Right ventricle myocardium inferior (tissue), 1 donor: ENCODE results near the gene VSX1. TPM values are rescaled to one million over a fixed set of nuclear protein-coding genes. Genes with fewer than 3 reads are reported as not detected.

Experiments used
- ATAC-seq: fragments of 200-7000 bp; cut with Tn5 transposase; one replicate; pipeline ENCODE4 v1.9.1; 2020; ENCODE audit warnings: mild to moderate bottlenecking, moderate library complexity
- DNase-seq: peaks from one replicate; pipeline ENCODE4 v3.0.0; 2021; ENCODE audit errors: missing footprints
- intact Hi-C: fragments of 100-400 bp; cut with DNase I; formaldehyde crosslinking; loops from one replicate; pipeline ENCODE4 v1.11.0; 2022
- total RNA-seq: library from RNA; stranded (reverse); fragmentation: NEBNext Ultra II Directional; extraction: Animal tissue kit (Norgen Biotek cat#: 25700); gene quantifications from one replicate; pipeline ENCODE4 v1.2.1, GENCODE V29; 2021
- donor health status: DM: no; HTN: yes; CAD: no; lungs with severe emphysema.

VSX1 gene
- total RNA-seq, 1 donor from 2014 or later, result 0.14 TPM

DNA sequence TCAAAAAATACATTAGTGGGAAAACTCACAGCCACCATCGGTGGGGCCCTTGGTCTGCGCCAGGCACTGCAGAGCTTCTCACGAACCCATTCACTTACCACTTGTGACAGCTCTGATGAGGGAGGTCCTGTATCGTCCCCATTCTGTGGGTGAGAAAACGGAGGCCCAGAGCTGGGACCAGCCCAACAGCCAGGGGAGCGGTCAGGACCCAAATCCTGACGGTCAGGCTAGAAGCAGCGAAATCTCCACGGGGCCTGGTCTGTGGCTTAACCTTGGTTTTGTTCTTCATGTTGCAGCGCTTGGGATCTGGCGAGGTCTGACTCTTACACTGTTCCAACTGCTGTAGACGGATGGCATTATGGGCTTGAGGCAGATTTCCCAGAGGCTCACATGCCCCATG is 7.7 kb upstream of the VSX1 start:
- DNase-seq, result no peak
- intact Hi-C loops, result no loop called here
- no peak for ATAC-seq

DNA sequence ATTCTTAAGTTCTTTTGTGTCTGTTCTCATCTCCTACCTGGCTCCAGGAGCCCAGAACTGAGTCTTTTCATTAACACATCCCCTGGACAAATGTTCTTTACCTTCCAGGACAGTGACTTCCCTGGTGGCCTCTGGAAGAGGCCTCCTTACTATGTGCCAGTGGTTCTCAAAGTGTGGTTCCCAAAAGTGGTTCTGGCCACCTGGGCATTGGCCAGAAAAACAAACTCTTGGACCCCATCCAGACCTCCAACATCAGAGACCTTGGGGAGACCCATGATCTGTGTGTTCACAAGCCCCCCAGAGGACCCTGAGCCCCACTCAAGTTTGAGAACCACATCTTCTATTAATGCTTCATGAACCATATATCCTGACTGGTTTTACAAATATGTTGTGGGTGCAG is 7.2 kb upstream of the VSX1 start:
- DNase-seq, result no peak
- intact Hi-C loops, result no loop called here
- ATAC-seq, result no peak

DNA sequence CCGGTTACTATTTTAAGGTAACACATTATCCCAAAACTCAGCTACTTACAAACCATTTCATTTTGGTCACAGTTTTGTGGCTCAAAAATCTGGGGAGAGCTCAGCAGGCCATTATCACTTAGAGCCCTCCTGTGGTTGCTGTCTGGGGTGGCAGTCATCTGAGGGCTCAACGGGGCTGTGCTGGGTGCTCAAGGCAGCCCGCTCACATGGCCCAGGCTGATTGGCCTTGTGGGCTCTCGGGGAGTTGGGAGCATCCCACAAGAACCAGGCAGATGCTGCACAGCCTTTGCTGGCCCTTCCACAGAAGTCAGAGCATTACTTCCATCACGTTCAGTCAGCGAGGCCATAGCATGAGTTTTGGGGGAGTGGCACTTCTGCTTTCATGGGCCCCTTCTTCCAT is 6.3 kb upstream of the VSX1 start:
- no peak for DNase-seq
- no peak for ATAC-seq
- intact Hi-C loops, result no loop called here

DNA sequence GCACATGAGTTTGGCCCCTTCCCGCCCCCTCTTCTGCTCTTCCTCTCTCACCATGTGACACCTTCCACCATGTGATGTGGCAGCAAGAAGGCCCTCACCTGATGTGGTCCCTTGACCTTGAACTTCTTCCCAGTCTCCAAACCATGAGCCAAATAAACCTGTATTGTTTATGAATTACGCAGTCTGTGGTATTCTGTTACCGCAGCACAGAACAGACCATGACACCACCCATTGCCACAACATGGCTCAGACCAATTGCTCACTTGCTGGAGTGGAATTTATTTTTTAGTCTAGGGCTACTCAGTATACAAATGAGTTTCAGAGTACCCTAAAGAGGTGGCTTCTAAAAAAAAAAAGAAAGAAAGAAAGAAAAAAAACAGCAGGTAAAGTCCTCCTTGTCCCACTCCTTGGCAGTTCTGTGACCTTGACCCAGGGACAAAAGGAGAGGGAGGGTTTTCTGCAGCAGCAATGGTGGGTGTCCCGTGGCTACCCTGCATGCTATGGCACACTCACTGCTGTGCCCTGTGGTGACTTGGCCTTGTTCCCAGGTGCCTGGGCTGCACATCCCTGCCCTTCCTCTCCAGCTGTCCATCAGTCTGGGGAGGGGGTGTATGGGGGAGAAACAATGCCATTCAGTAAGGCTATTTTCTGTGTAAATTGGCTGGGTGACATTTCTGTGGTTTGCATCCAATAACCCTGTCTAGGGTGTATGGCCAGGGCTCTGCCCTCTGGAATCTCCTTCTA is 5.4 kb upstream of the VSX1 start:
- DNase-seq (no peak), ATAC-seq (no peak)
- intact Hi-C loops, result no loop called here

DNA sequence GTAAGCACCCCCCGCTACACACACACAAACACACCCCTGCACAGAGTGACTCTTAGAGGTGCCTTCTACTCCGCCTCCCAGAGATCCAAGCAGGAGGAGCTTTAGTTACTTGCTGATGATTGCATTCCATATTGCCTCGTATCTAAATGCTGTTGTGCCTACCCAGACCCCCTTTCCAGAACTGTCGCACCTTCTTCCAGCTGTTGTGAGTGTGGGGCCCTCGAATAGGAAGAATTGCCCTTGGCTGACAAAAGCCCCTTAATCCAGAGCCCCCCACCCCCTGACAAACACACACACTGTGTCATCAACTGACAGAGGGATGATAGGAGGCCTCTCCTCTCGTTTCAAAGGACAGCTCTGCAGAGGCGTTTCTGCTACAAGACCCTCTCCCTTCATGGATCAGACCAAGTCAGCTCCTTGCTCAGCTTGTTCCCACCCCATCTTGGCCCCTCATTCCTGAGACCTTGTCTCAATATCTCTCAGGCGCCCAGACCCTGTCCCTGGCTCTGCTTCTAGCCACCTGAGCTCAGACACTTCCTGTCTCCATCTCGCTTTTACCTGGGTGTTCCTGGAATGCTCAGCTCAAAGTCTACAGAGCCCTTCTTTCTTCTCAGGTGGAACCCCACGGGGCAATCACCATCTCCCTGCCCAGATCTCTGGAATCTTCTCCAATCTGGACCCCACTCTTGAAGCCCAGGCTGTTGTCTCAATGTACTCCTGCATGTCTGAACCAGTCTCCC is 4.0 kb upstream of the VSX1 start:
- no peak for ATAC-seq
- intact Hi-C loops, result no loop called here

DNA sequence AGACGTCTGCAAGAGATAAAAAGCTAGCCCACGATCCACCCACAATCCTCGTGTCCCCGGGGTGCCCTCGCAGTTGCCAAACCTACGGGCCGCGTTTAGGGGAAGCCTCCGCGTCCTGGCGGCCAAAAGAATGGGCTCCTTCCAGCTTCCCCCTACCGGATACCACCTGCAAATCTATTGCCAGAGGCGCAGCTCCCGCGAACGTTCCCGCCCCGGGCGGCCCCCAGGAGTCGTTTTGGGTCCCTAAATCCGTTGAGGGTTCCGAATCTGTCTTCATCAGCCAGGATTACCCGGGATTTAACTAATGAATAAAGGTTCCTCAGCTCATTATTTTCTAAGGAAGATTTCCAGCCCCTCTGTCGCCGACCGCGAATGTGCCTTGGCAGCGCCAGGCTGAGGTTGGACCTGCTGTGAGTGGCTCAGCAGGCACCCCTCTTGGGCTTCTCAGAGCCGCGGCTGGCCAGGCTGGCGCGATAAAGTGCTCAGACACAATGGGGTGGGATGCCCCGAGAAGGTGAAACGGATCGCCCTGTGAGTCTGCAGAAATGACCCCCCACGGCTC is 2.8 kb upstream of the VSX1 start:
- intact Hi-C loops, result no loop called here
- DNase-seq, result no peak
- no peak for ATAC-seq

More for the DNA sequence above, 4.0 kb upstream of the VSX1 start:
- DNase-seq, result no peak

DNA sequence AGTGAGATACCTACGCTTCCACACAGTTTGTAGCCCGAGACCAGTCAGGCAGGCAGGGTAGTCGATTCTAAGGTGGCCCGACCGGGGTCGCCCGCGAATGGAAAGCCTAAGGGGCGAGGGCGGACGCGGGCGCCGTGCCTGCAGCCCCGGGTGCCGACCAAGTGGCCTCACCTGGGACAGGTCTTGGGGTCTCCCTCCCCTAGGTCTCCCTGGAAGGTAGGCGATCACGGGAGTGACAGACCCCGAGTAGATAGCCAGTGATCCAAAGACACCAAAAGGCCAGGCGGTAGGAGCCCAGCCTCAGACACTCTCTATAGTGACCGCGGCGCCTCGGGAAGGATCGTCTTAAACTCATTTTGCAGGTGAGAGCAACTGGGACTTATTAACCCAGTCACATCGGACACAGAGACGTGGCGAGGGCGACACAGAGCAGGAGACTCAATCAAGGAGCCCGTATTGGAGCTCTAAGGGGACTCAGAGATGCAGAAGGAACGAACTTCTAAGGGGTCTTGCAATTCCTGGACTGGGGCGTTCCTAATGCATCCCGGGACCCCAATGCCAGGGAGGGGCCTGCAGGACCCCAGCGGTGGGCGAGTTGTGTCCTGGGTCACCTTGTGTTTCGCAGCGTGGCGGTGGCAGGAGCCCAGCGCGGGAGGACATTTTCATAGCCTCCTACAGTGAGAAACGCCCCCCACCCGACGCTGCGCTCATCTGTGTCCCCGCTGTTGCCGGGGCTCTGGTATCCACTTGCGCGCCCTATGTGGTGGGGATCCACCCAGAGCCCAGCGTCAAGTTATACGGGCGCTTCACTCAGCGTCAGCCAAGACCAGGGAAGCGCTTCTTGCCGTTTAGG is 2.1 kb upstream of the VSX1 start:
- ATAC-seq (no peak), DNase-seq (no peak)
- intact Hi-C loops, result no loop called here

DNA sequence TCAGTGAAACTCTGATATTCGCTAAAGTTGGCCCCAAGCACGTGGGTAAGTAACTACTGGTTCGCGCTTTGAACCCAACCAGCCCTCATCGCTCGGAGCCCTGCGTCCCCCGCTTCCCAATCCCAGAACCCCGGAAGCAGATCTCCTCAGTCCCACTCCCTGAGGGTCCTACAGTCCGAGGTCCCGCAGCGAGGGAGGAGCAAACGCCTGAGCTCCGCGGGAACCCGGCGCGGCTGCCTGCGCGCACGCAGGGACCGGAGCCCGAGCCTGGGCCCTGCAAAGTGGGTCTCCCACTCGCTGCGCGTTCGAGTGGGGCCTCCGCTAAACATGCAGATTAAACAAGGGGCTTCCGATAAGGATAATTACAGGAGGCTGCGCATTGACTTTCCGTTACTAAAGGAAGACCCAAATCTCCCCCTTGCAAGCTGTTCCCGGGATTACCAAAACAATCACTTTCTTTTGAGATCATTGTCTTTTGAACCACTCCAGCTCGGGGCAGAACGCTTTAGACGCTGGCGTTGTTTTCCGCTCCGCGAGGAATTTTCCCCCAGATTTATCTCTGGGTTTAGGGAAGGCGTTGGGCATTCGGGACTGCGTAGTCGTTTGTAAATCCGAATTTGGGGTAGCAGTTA is 1.3 kb upstream of the VSX1 start:
- ATAC-seq, result no peak
- no peak for DNase-seq
- intact Hi-C loops, result no loop called here

DNA sequence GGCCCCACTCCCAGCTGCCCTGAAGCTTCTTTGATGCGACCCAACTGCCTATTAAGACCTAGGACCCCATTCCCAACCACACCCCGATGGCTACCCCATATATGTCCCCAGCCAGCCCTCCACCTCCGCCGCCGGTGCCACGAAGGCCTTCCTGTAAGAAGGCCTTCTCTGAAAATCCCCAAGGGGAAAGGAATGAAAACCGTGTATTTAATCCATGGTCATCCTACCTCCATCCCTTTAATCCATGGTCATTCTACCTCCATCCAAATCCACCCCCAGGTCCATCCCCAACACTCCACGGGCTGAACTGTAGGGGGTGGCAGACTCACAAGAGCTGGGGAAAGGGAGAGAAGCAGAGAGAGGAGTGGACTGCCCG is 545 bp upstream of the VSX1 start:
- DNase-seq (no peak), ATAC-seq (no peak)
- intact Hi-C loops, result no loop called here

DNA sequence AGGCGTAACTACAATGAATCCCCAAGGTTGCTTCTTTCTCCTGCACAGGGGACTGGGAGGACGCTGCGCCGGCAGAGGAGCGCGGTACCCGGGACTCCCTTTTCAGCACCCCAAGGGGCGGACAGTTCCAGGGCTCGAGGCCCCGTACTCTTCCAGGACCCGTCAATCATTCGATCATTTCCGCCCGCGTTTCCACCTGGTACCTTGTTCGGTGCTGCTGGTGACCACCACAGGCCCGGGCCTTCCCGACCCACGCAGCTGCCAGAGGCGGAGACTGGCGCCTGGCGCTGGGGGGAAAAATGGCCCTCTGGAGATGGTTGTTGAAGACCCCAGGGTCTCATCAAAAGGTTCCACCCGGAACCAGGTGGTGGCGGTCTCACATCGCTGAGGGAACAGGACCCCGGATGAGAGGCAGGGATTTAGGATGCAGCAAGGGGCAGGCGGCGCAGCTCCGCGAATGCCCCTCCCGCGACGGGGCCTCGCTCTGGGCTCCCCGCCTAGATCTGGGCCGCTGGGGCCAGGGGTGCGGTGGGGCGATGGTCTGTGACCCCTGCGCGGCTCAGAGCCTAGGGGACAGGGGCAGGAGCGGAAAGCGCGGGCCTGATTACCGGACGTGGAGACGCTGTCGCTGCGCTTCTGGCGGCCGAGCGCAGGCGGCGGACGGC is 744 bp downstream of the VSX1 start:
- intact Hi-C loops, result no loop called here
- DNase-seq (no peak), ATAC-seq (no peak)

DNA sequence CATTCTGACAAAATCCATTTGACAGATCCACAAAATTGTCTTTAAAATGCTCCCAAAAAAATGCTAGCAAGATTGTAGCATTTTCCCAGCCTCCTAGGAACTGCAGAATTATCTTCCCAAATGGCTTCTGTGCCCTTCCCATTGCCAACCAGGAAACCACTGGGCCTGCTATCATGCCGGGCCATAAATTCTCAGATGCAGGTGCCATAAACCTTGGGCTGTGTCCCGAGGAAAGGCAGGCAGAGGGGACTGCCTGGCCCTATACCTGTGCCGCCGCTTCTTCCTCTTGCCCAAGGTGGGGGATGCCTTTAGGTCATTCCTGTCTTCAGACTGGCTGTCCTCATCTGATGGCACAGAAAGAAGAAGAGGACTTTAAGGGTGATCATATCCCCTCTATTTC is 2.8 kb downstream of the VSX1 start:
- intact Hi-C loops, result no loop called here
- DNase-seq (no peak), ATAC-seq (no peak)

DNA sequence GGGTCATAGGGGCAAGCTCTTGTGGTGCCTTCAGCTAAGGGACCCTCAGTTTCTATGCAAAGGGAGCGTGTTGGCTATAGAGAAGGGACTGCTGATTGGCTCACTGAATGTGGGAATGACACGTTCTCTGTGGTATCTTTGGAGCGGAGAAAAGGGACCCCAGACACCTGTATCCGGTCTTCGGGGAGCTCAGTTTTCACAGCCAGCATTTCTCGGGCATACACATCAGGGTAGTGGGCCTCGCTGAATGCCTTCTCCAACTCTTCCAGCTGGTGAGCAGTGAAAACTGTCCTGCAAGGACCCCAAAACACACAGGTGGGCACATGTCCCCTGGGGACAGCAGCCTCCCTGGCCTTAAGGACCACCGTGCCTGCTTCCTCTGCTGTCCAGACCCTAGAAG is 3.3 kb downstream of the VSX1 start:
- DNase-seq (no peak), ATAC-seq (no peak)
- intact Hi-C loops, result no loop called here

DNA sequence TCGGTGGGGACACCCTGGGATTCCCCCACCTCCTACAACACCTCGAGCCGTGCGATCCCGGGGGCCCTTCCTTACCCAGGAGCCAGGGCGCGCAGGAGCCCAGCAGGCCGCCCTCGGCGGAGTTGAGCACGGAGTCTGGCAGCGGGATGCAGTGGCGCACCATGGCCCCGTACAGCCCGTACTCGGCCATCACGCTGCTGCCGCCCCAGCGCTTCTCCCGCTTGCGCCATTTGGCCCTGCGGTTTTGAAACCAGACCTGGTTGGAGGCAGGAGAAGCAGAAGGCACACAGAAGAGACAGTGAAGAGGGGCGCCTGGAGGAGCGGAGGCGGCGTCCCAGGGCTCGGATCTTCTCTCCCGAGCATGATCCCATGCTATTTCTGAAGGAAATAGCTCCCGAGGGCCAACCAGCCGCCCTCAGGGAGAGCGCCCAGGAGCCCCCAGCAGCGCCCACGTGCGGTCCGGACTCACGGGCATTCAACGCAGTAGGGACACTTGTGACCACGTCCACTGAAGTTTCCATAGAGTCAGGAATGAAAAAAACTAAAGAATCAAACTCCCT is 4.3 kb downstream of the VSX1 start:
- DNase-seq, result peak; percentile 71
- intact Hi-C loops, result no loop called here

DNA sequence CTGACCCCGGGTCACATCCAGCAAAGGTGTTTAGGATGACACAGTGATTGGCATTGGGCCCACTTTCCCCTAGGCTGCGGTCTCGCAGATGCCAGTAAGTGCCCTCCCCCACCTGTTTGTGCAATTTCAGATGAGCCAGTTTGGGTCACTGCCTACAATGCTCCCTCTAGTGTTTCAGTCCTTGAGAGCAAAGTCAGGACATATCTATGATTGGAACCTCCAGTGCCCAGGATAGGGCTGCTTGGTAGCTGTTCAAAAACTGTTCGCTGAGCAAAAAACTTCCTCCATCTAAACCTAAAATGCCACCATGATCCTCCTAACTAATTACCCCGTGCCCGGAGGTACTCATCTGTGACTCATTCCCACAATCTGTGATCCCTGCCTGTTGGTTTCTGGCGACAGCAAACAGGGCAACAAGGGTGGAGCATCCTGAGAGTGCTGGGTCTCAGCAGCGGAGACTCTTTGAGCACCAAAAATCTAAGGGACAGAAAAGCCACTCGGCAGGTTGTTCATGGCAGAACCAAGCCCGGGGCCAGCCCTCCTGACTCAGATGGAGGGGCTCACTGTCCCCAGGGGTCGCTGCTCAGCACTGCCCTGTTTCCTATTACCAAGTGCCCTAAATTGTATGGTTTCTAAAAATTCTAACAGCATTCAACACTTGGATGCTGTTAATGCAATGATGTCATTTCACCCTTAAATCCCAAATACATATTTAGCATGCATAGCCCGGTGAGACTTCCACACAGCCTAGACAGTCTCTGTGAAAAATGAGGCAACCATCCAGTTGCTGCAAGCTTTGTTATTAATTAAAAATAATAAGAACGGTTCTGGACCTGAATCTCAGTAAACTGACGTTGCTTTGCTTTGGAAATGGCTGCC is 5.0 kb downstream of the VSX1 start:
- ATAC-seq, result no peak
- no peak for DNase-seq
- intact Hi-C loops, result no loop called here

More for the DNA sequence above, 4.3 kb downstream of the VSX1 start:
- ATAC-seq, result peak; percentile 78

DNA sequence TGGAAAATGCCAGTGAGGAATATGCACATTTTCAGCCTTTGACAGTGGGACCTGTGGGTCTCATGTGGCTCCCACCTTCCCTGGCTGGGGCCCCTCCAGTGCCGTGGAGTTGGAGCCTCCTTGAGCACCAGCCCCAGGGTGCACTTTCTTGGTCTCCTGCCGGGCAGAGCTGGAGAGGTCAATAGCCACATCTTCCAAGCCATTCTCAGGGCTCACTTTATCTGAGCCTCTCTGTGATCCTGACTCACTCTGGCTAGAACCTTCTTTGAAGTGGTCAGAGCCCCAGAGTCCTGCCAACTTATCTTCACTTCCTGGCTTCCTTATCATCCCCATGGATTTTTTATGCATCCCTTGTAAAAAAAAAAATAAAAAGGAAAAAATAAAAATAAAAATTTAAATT is 5.7 kb downstream of the VSX1 start:
- DNase-seq (no peak), ATAC-seq (no peak)
- intact Hi-C loops, result no loop called here

DNA sequence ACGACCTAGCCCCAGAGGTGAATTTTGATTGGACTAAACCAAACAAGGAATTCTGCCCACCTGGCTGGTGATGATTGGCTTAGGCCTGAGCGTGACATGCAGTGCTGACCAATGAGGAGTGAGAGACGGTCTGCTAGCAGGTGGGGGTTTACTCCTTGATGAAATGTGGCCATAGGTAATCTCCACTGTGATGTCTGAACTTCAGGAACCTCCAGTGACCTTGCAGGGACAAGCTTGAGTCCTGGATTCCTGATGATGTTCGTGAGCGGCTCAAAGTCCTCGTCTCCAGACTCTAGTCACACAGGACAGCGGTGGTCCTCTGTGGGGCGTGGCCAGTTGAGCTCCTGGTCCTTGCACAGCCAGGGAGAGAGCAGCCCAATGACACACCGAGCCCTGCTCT is 8.4 kb downstream of the VSX1 start:
- no peak for DNase-seq
- ATAC-seq, result no peak
- intact Hi-C loops, result loop anchor here (5.0 kb wide), 1 partner anchor 319 kb away; the partner anchor contains the start of gene ABHD12

DNA sequence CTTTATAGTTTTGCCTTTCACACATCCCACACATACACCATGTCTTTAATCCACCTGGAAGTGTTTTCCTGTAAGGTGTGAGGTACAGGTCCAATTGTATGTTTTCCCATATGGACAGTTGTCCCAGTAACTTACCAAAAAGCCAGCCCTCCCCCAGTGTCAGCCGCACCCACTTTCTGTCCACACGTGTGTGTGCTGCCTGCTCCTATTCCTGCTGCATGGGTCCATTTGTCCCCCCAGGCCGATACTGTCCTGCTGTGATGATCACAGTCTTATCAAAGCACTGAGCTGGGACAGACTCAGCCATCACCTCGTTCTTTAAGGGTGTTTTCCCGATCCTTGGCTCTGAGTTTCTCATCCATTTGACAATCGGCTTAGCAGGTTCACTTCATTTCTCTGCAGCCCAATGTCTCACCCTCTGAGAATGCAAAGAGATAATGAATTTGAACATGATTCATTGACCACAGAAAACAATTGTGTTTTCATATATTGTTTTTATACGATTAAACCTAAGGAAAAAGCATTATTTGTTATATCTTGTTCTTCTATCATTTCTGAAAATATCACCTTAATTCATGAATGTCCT is 9.6 kb downstream of the VSX1 start:
- intact Hi-C loops, result loop anchor here (5.0 kb wide), 1 partner anchor 320 kb away; the partner anchor contains the start of gene ABHD12
- DNase-seq (no peak), ATAC-seq (no peak)
